HG02884 (cell line): ENCODE results near the gene ENDOU.

Experiments
- ATAC-seq: cut with Tn5 transposase; IDR thresholded peaks from one replicate; pipeline ENCODE4 v1.9.1; 2021; ENCODE audit warnings: mild to moderate bottlenecking, moderate library complexity; ENCODE audit not compliant: unreplicated experiment

The ENDOU gene, protein sequence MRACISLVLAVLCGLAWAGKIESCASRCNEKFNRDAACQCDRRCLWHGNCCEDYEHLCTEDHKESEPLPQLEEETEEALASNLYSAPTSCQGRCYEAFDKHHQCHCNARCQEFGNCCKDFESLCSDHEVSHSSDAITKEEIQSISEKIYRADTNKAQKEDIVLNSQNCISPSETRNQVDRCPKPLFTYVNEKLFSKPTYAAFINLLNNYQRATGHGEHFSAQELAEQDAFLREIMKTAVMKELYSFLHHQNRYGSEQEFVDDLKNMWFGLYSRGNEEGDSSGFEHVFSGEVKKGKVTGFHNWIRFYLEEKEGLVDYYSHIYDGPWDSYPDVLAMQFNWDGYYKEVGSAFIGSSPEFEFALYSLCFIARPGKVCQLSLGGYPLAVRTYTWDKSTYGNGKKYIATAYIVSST

DNA sequence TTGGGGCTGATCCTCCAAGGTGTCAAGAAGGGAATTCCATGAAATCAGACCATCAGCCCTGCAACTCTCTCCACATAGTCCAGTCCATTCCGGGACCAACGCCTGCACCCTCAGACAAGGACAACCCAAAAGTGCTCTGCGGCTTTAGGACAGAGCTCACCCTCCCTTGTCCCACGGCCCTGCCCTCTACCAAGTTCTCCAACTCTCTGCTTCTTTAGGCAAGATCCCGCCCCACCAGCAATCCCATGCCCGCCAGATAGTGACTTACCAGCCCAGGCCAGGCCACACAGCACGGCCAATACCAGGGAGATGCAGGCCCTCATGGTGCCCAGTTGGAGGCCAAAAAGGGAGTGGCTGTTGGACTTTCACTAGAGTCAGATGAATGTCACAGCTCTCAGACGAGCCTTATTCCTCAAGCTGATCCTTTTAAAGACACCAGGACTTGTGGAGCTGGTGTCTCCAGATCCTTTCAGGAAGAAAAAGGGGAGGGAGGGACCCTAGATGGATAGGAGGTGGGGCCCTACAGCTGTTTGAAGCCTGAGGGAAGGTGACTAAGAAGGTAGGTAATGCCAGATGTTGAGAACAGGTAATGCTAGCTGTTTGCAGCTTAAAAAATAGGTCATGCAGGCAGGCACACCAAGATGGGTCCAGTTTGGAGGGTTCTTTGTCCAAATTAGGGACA lies at the start of gene ENDOU:
ENDOU (minus strand) TSS at position 400 of the 682 bp plus-strand sequence; CDS start at position 323, 77 bp downstream.
- no peak for ATAC-seq

DNA sequence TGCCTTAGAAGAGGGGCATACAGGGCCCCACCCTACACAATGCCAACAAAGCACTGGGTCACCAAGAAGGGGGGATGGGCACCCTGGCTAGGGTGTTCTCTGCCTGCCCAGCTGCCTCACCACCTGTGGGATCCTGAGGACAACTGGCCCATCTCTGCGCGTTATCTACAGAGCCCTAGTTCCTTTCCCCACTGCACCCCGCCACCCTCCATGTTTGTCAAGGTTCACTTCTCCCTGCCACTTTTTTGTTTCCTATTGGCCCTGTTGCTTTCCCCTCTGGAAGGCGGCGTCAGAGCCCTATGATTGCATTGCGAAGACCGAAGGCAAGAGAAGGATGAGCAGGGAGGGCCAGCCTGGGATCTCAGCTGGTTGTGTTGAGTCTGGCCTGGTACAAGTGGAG lies 49.4 kb upstream of the ENDOU start:
- no peak for ATAC-seq

DNA sequence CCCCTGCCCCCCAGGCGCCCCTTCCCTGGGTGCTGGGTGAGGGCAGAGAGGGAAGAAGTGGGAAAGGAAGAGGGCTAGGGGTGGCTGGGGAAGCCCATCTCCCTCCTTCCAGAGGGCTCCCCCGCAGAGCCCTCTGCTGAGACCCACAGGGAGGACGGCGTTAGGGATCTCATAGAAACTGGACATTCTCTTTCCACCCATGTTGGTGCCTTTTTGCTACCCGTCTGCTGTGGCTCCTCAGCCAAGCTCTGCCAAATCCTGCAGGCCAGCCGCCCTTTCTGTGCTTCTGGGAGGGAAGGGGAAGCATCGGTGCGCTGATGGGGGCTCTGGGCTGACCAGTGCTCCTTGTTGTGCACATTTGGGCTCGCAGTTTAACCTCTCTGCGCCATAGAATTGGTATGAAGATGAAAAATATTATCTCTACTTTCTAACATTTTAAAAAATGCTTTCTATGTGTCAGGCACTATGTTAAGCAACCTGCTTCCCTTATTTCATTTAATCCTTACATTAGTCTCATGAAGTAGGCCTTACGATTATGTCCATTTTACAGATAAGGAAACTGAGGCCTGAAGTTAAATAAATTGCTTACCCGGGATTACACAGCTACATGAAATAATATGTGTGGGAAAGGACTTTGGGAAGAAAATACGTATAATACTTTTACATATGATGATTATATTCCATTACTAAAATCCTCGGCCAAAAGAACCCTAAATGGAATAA lies 48.7 kb upstream of the ENDOU start:
- ATAC-seq: no peak

DNA sequence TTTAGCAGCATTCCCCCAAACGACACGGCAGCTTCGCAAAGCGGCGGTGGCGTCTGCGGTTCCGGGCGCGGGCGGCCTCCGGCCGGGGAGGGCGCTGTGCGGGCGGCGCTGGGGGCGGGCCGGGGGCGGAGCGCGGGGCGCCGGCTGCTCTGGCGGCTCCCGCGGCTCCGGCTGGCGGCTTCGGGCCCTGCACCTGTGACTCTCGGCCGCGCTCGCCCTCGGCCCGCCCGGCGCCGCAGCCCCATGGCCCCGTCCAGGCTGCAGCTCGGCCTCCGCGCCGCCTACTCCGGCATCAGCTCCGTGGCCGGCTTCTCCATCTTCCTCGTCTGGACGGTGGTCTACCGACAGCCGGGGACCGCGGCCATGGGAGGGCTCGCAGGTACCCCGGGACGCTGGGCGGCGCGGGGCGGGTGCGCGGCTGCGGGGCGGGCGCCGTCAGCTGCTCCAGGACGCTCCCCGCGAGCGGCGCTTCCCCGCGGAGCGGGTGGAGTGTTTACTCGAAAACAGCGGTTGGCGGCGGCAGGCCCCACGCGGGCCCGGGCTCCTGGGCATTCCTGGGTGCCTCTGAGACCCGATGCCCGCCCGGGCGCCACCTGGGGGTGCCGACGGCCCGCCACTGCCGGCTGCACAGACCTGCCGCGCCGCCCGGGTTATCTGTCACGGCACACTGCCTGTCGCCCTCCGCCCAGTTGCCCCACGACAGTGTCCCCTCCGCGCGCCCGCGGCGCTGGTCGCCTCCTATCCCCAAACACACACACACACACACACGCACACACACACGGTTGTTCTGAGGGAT lies 48.0 kb upstream of the ENDOU start, which contains the start of gene SLC48A1:
SLC48A1 (plus strand) TSS at position 177 of the 796 bp plus-strand sequence; CDS start at position 244, 67 bp downstream.
- peak; percentile 70 for ATAC-seq

DNA sequence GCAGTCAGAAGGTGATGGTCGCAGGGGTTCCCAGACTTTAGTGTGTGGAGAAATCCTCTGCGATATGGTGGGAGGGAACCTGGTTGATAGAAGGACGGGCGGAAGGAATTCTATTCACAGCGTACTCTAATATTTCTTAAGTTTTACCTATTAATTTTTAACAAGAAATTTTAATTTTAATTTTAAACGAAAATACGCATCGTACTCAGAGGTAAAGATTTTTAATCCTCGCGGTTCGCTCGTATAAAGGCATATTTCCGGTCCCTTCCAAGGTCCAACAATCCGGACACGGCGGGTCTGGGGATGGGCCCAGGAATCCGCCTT lies 47.4 kb upstream of the ENDOU start:
- ATAC-seq: no peak

DNA sequence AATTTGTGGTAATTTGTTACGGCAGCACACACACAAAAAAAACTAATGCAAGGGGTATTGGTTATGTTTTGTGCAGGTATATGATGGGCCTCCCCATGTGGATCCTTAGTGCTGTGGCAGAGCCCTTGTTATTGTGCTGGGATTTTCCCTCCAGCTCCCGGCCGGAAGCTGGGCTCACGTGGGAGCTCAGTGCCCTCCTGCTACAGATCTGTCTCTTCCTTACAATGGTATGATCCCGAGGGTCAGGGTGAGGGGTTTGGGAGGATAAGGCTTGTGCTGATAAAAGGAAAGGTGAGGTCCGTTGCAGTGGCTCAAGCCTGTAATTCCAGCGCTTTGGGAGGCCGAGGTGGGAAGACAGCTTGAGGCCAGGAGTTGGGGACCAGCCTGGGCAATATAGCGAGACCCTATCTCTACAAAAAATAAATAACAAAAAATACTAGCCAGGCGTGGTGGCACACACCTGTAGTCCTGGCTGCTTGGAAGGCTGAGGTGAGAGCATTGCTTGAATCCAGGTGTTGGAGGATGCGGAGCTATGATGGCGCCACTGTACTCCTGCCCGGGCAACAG lies 46.9 kb upstream of the ENDOU start:
- no peak for ATAC-seq

DNA sequence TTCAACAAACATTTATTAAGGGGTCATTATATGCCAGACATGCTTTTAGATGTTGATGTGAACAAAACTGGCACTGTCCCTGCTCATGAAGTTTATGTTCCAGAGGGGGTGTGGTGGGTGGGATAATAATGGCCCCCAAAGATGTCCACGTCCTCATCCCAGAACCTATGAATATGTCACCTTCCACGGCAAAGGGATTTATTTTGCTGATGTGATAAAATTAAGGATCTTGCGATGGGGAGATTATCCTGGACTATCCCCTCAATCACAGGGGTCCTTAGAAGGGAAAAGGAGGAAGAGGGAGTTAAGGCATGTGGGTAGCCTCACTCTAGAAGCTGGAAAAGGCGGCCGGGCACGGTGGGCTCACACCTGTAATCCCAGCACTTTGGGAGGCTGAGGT lies 46.0 kb upstream of the ENDOU start:
- no peak for ATAC-seq

DNA sequence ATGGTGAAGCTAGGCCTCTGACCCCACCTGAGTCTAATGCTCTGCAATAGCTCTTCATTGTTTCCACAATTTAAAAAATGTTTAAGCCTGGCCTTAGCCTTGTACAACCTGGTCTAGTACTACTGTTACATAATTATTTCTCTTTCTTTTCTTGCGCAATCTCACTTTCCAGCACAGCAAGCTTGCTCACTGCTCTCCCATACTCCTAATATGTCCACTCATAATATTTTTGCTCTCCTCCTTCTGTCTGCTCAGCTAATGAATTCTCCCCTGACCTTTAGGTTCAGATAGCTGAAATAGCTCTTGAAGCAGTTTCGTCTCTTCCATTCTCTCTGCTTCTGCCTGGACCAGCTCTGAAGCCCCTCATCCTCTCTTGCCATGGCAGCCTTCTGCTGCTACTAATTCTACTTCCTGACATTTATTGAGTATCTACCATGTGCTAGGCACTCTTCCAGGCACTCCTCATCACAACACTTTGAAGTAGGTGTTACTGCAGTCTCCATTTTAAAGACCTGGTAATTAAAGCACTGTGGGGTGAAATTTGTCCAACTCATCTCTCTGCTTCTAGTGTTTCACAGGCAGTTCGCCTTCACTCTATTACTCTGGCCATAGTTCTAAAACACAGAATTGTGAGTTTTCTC lies 44.9 kb upstream of the ENDOU start:
- no peak for ATAC-seq

DNA sequence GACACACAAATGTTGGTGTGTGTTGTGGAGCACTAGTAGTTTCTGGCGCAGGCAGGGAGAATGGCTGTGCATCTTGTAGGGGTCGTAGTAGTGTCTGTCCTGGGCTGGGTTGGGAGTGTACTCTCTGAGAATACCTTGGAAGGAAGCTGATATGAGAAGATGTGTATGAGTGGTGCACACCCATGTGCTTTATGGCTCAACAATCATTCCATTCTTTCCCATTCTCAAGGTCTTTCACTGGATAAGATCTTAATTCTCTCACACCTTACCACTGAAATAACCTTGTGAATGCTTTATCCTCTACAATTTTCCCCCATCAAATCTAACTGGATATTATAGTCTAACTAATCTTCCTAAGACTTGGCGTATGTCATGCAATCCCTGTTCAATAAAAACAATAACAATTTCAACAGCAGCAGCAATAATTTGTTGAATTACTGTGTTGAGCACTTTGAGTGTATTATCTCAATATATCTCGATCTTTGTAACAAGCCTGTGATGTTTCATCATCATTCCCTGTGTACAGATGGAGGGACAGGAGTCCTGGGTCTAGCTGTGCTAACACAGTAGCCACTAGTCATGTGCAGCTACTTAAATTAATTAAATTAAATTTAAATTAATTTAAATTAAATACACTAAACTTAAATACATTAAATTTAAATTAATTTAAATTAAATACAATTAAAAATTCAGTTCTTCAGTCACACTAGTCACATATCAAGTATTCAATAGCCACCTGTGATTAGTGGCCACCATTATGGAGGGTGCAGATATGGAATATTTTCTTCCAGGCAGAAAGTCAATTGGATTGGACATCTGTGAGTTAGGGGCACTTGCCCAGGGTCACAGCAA lies 44.2 kb upstream of the ENDOU start:
- no peak for ATAC-seq

DNA sequence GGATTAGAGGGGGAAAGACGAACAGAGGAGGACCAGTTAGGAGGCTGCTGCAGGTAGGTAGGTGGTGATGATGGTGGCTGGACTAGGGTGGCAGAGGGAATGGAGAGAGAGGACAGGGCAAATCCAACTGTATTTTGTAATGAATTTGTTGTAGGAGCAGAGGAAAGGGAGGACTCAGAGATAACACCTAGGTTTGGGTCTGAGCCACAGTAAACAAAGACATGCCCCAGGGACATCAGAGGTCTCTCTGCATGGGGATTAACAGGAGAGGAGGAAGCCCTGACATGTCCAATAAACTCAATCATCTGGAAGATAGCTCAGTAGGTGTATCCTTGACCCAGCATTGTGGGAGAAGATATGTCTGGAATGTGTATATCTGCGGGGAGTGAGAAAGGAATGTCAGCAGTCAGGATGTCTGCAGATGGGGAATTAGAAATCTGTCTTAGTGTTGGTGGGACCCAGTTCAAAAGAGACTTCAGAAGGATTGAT lies 43.1 kb upstream of the ENDOU start:
- ATAC-seq: no peak

DNA sequence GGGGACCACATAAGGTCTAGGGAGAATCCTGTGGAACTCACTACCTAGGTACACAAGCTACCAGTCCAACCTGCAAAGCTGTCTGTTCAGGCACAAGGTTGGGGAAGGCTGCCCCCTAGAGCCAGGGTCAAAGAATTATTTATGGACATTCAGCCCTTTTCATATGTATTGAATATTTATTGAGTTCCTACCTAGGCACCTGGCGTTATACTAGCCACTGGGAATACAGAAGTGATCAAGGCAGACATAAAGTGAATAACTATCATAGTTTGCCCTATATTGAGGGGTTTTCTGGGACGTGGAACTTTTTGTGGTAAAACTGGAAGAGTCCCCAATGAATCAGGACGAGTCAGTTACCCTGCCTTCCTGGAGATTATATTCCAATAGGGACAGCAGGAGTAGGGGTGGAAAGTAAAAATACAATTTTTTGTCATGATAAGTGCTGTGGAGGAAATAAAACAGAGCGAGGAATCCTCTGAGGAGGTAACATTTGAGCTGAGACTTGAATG lies 42.0 kb upstream of the ENDOU start:
- ATAC-seq: no peak

DNA sequence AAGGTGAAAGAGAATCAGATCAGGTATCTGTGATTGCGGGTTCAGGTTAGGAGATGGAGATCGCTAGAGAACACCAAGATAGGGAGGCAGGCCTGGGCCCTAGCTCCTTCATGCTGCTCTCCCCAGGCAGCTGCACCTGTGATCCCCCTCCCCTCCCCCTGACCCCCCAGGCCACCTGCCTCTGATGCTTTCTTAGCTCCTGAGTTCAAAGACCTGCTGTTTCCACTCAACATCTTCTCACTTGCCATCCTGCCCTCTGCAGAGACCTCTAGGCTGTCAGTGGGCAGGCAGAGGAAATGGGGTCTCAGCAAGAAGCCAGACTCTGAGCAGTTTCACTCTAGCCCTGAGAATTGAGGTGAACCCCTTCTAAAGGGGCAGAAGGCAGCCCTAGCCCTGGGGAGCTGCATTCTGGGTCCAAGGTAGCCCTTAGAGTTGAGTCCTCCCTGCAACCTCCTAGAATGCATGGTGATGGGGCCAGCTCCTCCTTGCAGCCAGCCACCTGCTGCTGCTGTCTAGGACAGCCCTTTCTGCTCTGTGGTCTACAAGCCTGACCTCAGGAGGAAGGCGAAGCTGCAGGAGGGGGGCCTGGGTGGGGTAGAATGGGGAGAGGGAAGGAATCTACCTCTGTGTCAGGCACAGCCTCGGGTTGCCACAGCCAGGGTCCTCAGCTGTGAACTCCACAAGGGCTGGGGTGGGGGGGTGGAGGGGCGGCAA lies 41.4 kb upstream of the ENDOU start:
- no peak for ATAC-seq

DNA sequence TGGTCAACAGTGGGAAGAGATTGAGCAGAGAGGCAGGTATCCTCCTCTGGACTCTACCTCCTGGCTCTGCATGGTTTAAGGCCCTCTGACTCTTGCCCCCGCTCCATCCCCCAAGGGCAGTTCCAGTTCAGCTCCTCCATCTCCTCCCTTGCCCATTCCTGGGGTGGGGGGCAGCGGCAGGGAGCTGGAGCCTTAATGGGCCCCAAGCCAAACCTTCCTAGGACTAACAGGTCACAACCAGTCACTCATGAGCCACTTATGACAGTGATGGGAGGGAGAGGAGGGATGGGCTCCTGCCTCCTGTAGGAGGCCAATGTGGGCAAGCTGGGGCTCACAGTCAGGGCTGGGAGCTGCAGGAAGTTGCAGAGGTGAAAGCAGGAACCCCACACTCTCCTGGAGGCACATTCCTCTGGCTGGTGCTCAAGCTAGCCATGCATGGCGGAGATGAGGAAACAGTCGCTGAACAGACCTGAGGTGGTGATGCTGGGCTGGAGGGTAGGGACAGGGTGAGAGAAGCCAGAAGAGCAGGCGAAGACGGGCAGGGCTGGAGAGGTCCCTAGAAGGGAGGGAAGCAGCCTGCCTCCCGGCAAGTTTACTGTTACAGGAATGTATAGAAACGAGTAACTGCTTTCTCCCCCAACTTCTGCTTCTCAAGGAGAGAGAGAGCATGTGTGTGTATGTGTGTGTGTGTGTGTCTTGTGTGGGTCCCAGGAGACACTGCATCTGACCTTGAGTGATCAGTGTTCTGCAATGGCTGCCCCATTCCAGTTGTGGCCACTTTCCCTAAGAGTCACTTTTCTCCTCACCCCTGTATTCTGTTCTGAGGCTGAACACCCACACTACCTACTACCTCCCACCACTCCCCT lies 38.4 kb upstream of the ENDOU start:
- ATAC-seq: no peak

DNA sequence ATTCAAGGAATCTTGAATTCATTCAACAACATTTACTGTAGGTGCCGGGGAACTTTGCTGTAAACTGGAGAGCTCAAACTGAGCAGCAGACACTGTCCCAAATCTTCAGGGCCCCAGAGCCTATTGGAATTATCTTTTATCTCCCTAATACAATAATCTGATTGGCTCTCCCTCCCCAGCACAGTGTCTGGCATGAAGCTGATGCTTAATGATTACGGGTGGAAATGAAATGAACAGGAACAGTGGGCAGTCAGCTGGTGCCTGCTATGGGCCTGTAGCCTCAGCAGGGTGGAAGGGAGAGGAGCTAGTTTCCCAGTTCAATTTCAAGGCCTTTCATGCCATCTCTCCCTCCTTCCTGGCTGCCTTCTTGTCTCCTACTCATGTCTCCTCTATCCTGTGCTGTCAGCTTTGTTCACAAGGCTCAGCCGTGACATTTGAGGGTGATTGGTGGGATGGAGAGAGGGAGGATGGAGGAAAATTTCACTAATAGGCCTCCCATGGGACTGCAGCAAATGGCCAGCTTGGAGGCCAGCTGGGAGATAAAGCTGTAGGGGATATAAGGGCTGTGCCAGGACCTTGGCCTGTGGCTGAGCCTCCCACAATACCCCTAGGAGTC lies 37.7 kb upstream of the ENDOU start:
- ATAC-seq: no peak

DNA sequence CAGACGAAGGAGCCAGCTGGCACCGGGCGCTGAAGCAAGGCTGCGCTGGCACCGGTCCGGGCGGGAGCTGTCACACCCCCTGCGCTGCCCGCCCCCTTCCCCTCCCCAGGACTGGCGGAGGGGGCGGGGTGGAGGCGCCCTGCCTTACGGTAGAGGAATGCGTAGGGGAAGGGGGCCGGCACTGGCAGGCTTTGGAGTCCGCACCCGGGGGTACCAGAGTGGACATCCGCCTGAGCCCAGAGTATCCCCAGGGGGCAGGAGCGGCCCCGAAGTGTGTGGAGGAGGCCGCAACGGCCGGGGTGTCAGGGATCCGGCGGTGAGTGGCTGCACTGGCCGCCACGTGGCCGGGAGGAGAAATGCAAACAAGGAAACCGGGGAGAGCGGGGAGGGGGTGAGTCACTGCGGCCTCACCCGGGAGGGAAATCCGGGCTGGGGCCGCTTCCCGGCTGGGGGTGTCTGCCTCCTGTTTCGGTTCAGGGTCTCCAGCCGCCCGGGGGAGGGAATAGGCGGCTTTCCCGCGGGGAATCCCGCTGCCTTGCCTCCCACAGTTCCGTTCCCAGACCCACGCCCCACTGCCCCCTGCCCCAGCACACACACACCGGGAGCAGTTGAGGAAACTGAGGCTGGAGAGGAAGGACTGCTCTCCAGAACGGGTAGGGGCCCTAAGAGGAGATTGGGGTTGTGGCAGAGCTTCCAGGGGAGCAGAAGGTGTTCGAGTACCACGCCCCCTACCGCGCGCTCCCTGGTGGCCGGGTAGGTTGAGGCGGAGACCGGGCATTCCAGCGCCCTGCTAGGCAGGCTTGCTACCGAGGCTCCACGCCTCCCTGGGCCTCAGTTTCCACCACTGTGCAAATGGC lies 33.8 kb upstream of the ENDOU start, which contains the start of gene RAPGEF3:
RAPGEF3 (minus strand) TSS at position 47 of the 857 bp plus-strand sequence. CDS start 324 bp downstream, outside the sequence.
- peak; percentile 45 for ATAC-seq

DNA sequence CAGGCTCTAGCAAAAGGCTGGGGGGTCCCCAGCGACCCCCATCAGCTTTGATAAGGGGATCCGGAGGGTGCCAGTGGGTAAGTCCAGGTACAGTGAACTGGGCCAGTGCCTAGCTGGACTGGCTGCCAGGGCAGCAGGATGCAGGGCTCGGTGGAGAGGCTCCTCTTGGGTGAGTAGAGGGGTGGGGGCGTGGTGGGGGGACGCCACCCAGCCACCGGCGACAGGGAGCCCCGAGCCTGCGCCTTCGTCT lies 33.2 kb upstream of the ENDOU start:
- no peak for ATAC-seq
